NCI-H748 (cell line): Measurements from ENCODE around the gene KIAA1958.

ENCODE experiments used
- DNase-seq: peaks from one replicate; lab custom pipeline; 2025; ENCODE audit not compliant: unreplicated experiment; lab: John Stamatoyannopoulos, UW

The KIAA1958 gene

DNA sequence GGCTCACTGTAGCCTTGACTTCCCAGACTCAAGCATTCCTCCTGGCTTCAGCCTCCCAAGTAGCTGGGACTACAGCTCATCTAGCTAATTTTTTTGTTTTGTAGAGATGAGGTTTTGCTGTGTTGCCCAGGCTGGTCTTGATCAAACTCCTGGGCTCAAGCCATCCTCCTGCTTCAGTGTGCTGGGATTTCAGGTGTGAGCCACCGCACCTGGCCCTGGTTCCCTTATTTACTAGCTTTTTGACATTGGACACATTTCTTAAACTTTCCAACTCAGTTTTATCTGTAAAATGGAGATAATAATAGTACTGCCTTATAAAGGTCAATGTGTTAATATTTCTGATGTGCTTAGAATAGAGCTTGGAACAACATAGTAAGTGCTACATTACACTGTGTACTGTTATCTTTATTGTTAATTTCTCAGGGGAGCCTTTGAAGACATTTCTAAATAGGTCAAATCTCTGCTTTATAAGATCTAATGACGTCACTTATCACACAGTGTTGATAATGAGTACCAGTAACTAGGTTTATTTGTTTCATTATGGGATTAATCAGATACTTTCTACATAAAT, 66.7 kb downstream of the KIAA1958 start:
- DNase-seq: no peak

DNA sequence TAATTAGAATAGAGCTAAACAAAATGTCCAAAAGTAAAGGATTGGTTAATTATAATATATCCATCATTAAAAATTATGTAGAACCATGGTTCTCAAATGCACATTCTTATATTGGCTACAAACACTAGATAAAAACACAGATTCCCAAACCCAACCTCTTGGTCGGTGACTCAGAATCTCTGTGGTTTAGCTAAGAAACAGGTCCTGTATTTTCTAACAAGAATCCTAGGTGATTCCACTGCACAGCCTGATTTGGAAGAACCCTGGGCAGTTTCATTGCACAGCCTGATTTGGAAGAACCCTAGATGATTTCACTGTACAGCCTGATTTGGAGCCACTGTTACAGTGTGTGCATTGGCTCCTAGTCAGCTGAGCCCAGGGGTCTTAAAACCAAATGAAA, 67.9 kb downstream of the KIAA1958 start:
- DNase-seq: no peak

DNA sequence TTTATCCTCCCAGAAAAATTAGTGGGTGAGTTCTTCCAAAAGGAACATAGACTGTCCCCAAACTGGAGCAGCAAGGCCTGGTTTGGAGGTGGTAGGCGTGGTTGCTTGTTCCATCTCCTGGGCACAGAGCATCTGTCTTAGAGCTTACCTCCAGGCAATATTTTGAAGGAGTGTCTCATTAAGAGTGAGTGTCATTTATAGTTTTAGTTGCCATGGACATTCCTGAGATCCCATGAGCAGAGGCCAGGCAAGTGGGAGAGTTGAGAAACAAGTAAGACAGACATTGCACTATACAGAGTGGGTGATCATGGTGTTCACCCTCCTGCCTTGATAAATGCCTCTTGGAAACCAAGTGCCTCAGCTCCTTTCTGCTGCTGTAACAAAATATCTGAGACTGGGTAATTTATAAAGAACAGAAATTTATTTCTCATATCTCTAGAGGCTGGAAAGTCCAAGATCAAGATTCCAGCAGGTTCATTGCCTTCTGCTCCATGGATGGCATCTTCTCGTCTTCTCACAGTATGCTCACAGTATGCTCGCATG, 68.5 kb downstream of the KIAA1958 start:
- DNase-seq: no peak

DNA sequence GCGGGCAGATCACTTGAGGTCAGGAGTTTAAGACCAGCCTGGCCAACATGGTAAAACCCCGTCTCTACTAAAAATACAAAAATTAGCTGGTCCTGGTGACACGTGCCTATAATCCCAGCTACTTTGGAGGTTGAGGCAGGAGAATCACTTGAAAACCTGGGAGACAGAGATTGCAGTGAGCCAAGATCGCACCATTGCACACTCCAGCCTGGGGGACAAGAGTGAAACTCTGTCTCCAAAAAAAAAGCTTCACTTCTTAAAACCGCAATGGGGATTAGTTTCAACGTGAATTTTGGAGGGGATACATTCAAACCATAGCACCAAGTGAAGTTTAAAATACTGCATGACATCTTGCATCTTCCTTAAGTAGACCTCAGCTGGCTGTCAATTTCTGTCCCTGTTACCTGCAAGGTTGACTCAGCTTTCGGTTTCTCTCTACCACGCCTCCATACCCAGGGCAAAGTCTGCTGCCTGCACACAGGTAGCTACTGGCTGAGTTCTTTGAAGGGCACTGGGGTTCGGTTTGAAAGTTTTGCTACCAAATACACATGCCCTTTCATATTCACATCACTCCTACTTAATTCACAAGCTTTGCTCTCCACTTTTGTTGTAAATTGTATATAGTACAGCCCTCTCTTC, 69.3 kb downstream of the KIAA1958 start:
- no peak for DNase-seq

DNA sequence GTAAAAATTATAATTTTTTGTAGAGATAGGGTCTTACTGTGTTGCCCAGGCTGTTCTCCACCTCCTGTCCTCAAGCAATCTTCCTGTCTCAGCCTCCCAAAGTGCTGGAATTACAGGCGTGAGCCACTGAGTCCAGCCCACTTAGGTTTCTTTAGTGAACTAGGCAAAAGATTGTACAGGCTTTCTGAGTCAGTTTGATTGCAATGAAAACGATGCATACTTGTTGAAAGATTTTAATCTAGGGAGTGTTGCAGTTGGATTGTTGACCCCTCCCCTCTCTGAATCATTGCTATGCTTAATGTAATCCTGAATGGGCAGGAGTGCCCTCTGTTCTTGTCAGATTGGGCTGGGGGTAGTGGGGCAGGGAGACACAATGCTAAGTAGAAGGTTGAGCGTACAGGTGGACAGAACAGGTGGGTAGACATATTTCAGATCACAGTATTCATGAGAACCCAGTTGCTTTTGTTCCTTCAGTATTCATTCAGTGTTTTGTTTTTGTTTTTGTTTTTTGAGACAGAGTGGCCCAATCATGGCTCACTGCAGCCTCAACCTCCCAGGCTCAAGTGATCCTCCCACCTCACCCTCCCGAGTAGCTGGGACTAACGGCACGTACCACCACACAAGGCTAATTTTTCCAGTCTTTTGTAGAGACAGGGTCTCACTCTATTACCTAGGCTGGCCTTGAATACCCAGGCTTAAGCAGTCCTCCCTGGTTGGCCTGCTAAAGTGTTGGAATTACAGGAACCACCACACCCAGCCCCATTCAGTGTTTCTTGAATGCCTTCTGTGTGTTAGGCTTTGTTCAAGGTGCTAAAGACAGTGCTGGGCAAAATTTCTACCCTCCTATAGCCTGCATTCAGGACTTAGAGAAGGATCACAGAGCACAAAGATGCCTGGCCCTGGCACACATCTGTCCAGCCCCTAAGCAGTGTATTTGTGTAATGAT, 70.1 kb downstream of the KIAA1958 start:
- no peak for DNase-seq

DNA sequence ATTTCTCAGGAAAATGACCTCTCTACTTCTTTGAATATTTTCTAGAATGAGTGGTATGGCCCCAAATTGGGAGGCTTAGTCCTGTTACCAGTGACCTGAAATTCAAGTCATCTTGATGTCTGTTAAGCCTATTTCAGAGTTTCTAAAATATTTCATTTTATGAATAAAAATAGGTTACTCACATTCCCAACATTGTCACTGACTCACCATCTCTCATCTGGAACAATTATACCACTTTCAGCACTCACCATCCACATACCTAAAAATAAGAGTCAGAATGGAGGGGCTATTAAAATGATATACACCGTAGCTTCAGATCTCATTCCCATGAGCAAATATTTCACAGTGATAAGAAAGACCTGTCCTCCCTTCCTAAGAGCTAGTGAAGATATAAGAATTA, 71.8 kb downstream of the KIAA1958 start:
- DNase-seq: no peak

DNA sequence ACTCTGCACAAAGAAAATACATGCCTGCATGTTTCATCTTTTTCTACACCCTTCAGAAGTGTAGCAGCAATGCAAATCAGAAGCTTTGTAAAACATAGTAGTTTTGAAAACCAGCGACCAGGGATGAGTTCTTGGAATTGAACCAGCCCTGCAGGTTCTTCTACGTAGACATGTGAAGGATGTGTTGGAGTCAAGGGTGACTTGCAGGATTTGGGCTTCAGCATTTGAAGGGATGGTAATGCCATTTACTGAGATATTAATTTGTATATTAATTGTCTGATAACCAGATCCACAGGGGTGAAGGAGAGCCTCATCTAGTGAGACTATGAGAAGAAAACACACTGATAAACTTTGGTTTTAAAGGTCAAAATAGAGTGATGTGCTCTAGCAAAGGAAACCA, 72.4 kb downstream of the KIAA1958 start:
- no peak for DNase-seq

DNA sequence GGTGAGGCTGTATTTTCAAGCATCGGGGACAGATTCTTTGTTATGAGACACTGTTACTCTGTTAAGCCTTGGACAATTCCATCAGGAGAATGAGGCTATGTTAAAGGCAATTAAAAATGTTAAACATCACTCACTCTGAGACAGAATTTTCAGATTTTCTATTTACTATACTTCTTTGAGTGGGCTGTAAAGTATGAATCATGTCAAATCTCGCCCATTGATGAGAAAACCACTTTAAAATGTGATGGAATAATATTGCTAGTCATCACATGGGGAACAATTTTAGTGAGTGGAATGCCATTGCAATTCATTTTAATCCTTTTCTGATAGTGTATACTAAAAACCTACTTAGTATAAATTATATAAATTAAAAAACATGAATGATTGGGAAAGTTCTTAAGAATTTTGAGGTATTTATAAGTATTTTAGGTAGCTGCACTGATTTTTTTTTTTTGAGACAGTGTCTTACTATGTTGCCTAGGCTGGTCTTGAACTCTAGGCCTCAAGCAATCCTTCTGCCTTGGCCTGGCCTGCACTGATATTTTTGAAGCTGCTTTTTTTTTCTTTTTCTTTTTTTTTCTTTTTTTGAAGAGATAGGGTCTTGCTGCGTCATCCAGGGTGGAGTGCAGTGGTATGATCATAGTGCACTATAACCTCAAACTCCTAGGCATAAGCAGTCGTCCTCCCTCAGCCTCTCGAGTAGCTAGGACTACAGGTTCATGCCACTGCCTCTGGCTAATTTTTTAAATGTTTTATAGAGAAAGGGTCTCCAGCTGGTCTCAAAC, 73.2 kb downstream of the KIAA1958 start:
- DNase-seq: no peak

DNA sequence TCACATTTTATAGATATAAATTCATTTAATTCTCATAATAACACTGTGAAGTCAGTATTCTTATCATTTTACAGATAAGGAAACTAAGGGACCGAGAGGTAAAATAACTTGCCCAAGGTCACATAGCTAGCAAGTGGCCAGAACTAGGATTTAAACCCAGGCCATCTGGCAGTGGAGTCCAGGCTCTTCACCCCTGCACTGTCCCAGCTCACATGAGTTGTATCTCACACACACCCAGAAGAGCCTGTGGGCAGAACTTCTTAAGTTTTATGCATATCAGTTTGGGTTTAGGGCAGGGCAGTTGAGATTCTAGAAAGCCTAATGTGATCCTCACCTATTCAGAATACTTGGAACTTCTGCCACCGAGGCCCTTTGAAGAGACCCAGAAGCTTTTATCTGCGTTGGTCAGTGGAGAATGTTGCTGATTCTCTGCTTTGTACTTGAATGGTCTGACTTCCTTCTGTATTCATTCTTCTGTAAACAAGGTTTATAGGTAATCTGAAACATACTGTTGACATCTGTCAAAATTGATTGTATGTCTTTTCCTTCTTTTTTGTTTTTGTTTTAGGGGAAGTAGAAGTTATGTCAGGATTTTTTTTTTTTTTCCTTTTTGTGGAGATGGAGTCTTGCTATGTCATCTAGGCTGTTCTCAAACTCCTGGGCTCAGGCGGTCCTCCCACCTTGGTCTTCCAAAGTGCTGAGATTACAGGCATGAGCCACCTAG, 75.8 kb downstream of the KIAA1958 start:
- DNase-seq: no peak

DNA sequence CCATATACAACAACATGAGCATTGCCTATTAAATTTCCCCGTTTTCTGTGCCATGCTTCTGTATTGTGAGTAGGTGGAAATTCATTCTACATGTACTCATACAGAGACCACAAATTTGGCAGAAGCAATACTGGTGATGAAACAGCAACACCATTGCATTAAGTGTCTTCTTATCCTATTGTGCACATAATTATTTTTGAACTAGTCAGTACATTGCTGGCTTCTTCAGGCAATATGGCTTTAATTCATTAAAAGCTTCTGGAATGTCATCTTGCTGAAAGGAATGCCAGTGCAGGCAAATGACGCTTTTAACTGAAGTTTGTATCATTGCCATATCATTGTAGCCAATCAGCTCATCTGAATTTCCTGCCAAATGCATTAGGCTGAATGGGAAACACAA, 82.6 kb downstream of the KIAA1958 start:
- no peak for DNase-seq

DNA sequence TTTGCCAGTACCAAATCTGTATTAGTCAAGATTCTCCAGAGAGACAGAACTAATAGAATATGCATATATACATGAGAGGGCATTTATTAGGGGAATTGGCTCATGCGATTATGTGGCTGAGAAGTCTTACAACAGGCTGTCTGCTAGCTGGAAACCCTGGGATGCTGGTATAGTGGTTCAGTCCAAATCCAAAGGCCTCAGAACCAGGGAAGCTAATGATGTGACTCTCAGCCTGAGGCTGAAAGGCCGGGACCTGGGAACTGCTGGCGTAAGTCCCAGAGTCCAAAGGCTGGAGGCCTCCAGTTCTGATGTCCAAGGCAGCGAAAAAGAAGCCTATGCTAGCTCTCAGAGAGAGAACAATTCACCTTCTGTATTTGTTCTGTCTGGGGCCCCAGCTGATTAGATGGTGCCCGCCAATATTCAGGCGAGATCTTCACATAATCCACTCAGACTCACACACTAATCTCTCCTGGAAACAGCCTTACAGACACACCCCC, 84.1 kb downstream of the KIAA1958 start:
- DNase-seq: no peak

DNA sequence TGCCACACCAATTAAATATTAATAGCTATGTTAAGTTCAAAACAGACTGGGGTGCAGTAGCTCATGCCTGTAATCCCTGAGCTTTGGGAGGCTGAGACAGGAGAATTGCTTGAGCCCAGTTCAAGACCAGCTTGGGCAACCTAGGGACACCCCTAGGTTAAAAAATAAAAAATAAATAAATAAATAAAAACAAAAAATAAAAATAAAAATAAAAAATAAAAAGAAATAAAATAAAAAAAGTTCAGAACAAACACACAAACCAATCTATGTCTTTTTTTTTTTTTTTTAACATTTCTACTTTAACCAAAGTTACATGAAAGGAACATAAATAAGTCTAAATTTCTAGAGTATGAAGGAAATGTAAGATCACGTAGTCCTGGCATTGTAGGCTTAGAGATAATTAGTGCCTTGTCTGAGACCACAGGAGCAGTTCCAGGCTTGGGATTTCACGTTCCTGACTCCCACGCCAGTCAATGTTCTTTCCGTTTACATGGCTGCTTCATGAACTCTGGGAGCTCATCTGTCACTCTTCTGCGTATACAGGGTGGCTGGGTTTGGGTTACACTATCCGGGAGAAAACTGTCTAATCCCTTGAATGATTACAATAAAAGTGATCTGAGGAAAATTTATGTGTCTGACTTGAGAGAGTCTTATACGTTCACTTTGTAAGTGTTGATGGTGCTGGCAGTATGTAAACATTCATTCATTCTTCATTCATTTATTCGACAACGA, 85.2 kb downstream of the KIAA1958 start:
- no peak for DNase-seq

DNA sequence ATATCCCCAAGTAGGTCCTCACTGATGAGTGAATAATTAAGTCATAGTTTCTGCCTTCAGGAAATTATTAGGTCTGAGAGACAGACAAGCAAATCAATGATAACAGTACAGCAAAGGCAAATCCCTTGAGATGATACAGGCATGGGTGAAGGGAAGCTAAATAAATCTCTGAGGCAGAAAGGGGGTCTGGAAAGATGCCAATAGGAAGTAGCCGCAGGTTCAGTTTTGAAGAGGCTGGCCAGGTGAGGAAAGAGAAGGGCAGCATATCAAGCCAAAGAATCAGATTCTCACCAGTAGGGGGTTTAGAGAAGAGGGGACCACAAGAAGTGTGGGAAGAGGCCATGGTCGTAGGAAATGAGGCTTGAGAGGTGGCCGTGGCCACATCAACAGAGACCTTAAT, 85.8 kb downstream of the KIAA1958 start:
- DNase-seq: no peak

DNA sequence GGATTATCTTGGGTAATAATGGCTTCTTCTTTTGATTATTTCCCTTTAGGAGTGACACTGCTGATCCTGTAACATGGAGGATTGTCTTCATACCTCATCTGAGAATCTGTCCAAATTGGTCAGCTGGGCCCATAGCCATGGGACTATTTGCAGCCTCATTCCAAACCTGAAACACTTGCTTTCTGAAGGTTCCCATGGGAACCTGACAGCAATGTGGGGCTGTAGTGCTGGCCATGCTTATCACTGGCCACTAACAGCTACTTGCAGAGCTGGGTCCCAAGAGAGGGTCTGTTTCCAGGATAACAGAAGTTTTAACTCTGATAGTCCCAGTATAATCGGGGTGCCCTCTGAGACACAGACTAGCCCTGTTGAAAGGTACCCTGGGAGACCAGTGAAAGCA, 87.4 kb downstream of the KIAA1958 start:
- DNase-seq: no peak

DNA sequence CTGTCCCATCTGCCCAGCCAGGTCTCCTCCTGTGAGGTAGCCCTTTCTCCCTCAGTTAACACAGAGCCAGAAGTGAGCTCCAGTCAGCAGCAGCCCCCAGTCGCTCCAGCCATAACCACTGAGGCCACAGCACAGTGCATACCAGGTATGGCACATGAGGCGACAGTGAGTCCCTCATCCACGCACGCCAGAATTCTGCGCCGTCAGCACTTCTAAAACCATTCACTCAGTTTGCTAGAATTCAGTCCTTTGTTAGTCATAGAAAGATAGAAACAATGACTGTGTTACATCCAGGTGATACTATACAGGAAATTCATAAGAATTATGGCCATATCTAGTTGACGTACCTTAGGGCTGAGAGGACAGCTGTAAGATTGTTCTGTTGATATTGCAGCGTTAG, 88.5 kb downstream of the KIAA1958 start:
- no peak for DNase-seq

DNA sequence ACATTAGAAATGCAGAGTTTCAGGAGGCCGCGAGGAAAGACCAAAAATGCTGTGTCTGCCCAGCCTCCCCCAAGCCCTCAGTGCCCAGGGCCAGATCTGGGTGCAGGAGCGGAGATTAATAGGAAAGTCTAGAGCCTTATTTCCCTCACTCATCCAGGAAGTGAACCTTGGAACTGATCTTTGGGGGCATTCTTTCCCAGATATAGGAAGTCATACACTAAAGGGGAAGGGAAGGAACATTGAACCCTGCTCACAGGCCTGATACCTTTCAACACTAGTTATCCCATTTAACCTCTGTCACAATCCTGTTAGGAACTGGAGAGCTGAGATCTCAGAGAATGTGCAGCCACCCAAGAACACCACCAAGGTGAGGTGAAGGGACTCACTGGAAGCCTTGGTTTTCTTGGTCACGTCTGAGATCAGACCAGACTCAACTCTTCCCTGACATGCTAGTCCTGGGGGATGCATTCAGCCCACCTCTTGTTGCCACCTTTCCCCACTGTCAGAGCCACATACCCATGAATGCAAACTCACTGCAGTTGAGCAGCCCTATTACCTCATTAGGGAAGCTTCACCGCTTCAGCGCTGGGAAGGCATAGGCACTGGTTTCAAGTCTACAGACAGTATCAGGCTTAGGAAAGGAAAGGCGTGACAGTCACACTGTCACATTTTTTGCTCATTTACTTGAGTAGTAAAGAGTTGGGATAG, 95.0 kb downstream of the KIAA1958 start:
- DNase-seq: no peak

DNA sequence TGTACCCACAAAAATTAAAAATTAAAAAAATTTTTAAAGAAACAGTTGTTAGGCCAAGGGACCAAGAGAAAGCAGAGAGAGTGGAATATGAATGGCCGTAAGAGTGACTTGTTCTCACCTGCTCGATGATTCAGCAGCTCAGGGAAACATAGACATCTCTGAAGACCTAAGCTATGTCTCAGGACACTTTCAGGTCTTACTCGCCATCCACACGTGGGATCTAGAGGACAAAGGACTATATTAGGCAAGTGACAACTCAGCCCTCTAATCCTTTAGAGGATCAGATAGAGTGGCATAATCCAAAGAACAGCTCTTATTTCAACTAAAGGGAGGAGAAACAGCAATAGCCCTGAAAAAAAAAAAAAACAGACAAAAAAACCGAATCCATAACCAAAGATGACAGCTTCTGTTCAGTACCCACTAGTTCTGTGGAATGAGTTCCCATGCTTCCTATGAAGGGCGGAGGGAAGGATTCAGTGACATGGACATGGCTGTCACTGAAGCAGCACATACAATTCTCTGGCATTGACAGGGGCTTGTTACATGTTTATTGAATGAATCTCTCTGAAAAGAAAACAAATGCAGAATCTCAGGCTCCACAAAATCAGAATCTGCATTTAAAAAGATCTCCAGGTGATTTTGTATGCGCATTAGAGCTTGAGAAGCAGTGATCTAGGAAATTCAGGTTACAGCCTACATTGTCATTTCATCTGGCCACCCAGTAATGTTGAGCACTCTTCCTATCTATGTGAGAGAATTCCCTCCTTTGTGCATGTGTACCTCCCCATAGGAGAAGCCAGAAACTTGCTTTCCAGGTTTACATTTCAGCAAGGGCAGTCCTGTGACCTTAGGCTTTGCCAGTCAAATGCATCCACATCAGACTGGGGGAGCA, 96.0 kb downstream of the KIAA1958 start:
- no peak for DNase-seq

DNA sequence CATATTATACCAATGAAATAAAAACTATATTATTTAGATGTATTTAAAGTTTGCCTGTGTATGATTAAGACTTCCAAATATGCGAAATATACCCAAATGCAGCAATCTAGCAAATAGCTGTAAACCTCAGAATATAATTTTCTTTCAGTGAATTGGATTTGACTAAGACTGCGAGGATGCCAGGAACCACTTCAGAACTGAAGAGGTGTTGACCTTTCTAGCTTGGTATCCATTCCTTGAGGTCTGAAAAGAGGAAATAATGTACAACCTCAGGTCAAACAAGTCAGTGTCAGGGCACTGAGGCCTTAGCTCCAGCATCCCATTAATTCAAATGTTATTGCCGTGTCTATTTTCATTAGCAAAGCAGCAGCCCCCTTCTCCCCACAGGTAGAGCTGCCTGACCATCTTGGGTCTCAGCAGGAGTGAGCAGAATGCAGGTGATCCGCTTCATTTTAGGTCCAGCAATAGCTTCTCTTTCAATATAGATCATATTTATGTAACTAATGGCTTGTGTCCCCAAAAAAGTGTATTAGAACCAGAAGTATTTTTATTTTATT, 100.0 kb downstream of the KIAA1958 start:
- DNase-seq: no peak
